Progenitor cell of endocrine pancreas (in vitro differentiated cells): Measurements from ENCODE around the gene RAD52. TPM values are rescaled to one million over a fixed set of nuclear protein-coding genes. Genes with fewer than 3 reads are reported as not detected.

ENCODE experiments used
- DNase-seq: peaks from one replicate; pipeline ENCODE4 v3.0.0; 2021; ENCODE audit warnings: low spot score; ENCODE audit not compliant: unreplicated experiment
- H3K27ac Mint-ChIP-seq: 2 replicates; pipeline ENCODE4 v1.8.0; 2021; ENCODE audit warnings: mild to moderate bottlenecking, moderate library complexity, mixed read lengths
- H3K27me3 Mint-ChIP-seq: 2 replicates; pipeline ENCODE4 v1.8.0; 2021; ENCODE audit warnings: mixed read lengths
- H3K36me3 Mint-ChIP-seq: 2 replicates; pipeline ENCODE4 v1.8.0; 2022; ENCODE audit warnings: mixed read lengths; ENCODE audit not compliant: insufficient read depth
- H3K4me1 Mint-ChIP-seq: 2 replicates; pipeline ENCODE4 v1.8.0; 2021; ENCODE audit warnings: low read depth, mixed read lengths
- H3K4me3 Mint-ChIP-seq: 2 replicates; pipeline ENCODE4 v1.8.0; 2021; ENCODE audit warnings: low read depth, mild to moderate bottlenecking, moderate library complexity, mixed read lengths
- H3K9me3 Mint-ChIP-seq: 2 replicates; pipeline ENCODE4 v1.8.0; 2021; ENCODE audit warnings: low read depth, mixed read lengths
- total RNA-seq: library from RNA; stranded (reverse); gene quantifications from 2 replicates; pipeline ENCODE4 v1.2.1, GENCODE V29; 2021
- TF ChIP-seq, protein P1 (sequence below): fragments of 200-600 bp; sonication (generic); IDR thresholded peaks from one replicate; pipeline ENCODE4 v1.5.0; 2021; ENCODE audit warnings: antibody characterized with exemption, mild to moderate bottlenecking; ENCODE audit not compliant: unreplicated experiment

Gene RAD52
- total RNA-seq, 1 donor from 2014 or later, result 52.6 TPM

DNA sequence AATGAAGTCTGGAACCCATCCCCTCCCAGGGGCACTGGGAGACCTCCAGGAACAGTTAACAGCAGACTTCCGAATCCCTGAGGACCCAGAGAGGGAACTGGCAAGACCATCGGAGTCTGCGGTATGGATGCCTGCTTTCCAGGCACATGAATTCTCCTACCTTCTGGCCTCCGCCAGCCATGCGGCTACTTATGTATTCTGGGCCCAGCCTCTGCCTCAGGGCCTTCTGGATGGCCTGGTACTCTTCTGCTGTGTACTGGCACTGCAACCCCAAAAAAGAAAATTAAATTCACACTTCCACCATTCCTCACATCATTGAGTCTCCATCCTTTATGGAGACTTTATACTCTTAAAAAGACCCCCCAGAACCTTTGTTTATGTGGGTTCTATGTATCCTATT lies 18.4 kb downstream of the RAD52 start:
- TF ChIP-seq, protein P1, sequence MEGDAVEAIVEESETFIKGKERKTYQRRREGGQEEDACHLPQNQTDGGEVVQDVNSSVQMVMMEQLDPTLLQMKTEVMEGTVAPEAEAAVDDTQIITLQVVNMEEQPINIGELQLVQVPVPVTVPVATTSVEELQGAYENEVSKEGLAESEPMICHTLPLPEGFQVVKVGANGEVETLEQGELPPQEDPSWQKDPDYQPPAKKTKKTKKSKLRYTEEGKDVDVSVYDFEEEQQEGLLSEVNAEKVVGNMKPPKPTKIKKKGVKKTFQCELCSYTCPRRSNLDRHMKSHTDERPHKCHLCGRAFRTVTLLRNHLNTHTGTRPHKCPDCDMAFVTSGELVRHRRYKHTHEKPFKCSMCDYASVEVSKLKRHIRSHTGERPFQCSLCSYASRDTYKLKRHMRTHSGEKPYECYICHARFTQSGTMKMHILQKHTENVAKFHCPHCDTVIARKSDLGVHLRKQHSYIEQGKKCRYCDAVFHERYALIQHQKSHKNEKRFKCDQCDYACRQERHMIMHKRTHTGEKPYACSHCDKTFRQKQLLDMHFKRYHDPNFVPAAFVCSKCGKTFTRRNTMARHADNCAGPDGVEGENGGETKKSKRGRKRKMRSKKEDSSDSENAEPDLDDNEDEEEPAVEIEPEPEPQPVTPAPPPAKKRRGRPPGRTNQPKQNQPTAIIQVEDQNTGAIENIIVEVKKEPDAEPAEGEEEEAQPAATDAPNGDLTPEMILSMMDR, result no peak
- no peaks in the 10 kb centered on the region for H3K4me1 Mint-ChIP-seq
- no peak for DNase-seq
- peaks cover 35% of the 10 kb centered on the region for H3K36me3 Mint-ChIP-seq
- H3K27me3 Mint-ChIP-seq, result no peaks in the 10 kb centered on the region
- H3K9me3 Mint-ChIP-seq, result no peaks in the 10 kb centered on the region
- peak overlapping the region; percentile 70 for H3K27ac Mint-ChIP-seq
- no peak overlapping the region for H3K4me3 Mint-ChIP-seq

DNA sequence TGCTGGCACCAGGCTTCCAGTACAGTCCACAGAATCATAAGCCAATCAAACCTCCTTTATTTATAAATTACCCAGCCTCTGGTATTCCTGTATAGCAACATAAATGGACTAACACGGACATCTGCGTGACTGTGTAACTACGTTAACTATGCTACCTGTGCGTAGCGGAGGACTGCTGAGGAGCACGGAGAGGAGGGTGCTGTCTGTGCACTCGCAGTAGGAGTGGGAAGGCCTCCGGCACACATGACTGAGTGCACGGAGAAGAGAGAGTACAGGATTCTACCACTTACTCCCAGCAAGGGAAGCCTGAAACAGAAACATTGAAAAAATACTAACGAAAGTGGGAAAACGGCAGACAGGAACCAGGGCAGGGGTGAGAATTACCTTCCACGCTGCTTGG lies 22.9 kb downstream of the RAD52 start:
- H3K36me3 Mint-ChIP-seq, result peaks cover 50% of the 10 kb centered on the region

DNA sequence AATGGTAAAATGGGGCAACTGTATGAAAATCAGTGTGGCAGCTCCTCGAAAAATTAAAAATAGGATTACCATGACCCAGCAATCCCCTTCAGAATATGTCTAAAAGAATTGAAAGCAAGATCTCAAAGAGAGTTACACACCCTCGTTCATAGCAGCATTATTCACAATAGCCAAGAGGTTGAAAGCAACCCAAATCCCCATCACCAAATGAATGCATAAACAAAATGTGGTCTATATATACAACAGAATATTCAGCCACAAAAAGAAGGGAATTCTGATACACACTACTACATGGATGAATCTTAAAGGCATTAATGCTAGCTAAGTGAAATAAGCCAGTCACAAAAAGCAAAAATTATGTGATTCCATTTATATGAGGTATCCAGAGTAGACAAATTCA lies 27.2 kb downstream of the RAD52 start:
- H3K4me1 Mint-ChIP-seq, result no peaks in the 10 kb centered on the region

More for the DNA sequence above, 22.9 kb downstream of the RAD52 start:
- Mint-ChIP-seq H3K27me3 (no peaks in the 10 kb centered on the region), H3K9me3 (no peaks in the 10 kb centered on the region), H3K4me3 (no peak overlapping the region), H3K4me1 (no peaks in the 10 kb centered on the region), H3K27ac (no peak overlapping the region)
- TF ChIP-seq, protein P1, result no peak
- no peak for DNase-seq

DNA sequence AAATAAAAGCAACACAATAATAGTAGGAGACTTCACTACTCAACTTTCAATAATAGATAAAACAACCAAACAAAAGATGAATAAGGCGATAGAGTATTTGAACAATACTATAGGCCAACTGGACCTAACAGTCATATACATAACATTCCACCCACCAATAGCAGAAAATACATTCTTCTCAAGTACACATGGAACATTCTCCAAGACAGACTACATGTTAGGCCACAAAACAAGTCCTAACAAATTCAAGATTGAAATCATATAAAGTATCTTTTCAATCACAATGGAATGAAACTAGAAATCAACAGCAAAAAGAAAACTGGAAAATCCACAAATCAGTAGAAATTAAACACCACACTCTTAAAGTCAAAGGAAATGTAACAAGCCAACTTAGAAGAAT lies 28.8 kb downstream of the RAD52 start:
- Mint-ChIP-seq H3K27me3 (no peaks in the 10 kb centered on the region), H3K4me3 (no peak overlapping the region), H3K27ac (peak overlapping the region; percentile 0), H3K9me3 (no peaks in the 10 kb centered on the region), H3K36me3 (peaks cover 50% of the 10 kb centered on the region), H3K4me1 (no peaks in the 10 kb centered on the region)
- TF ChIP-seq, protein P1, result no peak
- no peak for DNase-seq

More for the DNA sequence above, 27.2 kb downstream of the RAD52 start:
- no peak overlapping the region for H3K4me3 Mint-ChIP-seq
- TF ChIP-seq, protein P1, result no peak
- no peaks in the 10 kb centered on the region for H3K9me3 Mint-ChIP-seq
- peak overlapping the region; percentile 30 for H3K27ac Mint-ChIP-seq
- H3K36me3 Mint-ChIP-seq, result peaks cover 47% of the 10 kb centered on the region
- H3K27me3 Mint-ChIP-seq, result no peaks in the 10 kb centered on the region
- DNase-seq, result no peak

DNA sequence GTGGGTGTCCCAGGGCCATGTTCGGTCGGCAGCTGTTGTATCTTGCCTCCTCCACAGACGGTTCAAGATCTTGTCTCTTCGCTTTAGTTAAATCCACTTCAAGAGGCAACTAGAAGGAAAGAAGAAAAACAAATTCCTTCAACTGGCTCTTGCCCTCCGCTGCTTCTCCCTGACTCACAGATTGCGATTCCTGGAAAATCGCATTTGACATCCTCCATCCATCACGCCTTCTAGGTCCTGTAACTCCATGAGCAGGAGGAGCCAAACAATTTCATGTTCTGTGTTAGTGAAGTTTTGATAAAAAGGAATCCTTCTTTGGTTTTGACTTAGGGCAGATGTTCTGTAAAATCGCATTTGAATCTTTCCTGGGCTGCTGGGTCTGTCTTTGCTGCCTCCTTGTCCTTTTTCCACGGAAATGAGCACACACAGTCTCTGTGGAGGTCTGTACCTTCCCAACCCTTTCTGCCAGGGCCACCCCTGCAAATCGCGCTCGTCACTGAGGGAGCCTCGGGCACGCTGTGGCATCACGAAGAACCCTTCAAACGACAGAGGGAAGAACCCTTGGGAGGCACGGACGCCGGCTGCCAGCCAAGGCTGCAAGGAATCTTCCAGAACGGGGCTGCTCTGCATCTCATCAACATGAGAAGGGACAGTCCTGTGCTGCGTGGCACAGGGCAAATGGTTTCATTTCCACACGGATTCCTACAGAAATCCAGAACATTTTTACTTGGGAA lies 32.6 kb downstream of the RAD52 start:
- Mint-ChIP-seq H3K9me3 (no peaks in the 10 kb centered on the region), H3K27me3 (no peaks in the 10 kb centered on the region), H3K27ac (peak overlapping the region; percentile 5), H3K36me3 (peaks cover 58% of the 10 kb centered on the region), H3K4me3 (no peak overlapping the region), H3K4me1 (no peaks in the 10 kb centered on the region)
- TF ChIP-seq, protein P1, result no peak
- no peak for DNase-seq
